Medulla oblongata (tissue), 1 donor: Measurements from ENCODE around the gene AKAP9.
"Not testable (repeated sequence)": the region's sequence is repeated elsewhere in the genome, so short reads cannot be mapped to it uniquely, and the experiment has no call there.

Experiments
- DNase-seq: peaks from one replicate; pipeline ENCODE4 v3.0.0-alpha.2; 2015; ENCODE audit errors: extremely low spot score

AKAP9 gene

GRCh38 chr7:91945476-91945875, 4.8 kb downstream of the AKAP9 start:
- DNase-seq: no peak

- peak; percentile 42 for DNase-seq
Observed at GRCh38 chr7:91946549-91946948, 5.9 kb downstream of the AKAP9 start.

- no peak for DNase-seq
Observed at GRCh38 chr7:91947948-91948347, 7.3 kb downstream of the AKAP9 start.

- no peak for DNase-seq
Observed at GRCh38 chr7:91949221-91950009, 8.8 kb downstream of the AKAP9 start.

GRCh38 chr7:91953618-91954017, 13.0 kb downstream of the AKAP9 start:
- no peak for DNase-seq

GRCh38 chr7:91956464-91956863, 15.8 kb downstream of the AKAP9 start:
- DNase-seq: not testable (repeated sequence)

GRCh38 chr7:91957232-91957631, 16.6 kb downstream of the AKAP9 start:
- no peak for DNase-seq

GRCh38 chr7:91957823-91958222, 17.2 kb downstream of the AKAP9 start:
- DNase-seq: no peak

GRCh38 chr7:91959023-91959422, 18.4 kb downstream of the AKAP9 start:
- DNase-seq: no peak

- DNase-seq: no peak
Observed at GRCh38 chr7:91961816-91962215, 21.2 kb downstream of the AKAP9 start.

GRCh38 chr7:91962419-91962818, 21.8 kb downstream of the AKAP9 start:
- DNase-seq: no peak

GRCh38 chr7:91967513-91967912, 26.9 kb downstream of the AKAP9 start:
- not testable (repeated sequence) for DNase-seq

- DNase-seq: peak; percentile 9
Observed at GRCh38 chr7:91973639-91974038, 33.0 kb downstream of the AKAP9 start.

GRCh38 chr7:91974066-91974465, 33.4 kb downstream of the AKAP9 start:
- DNase-seq: no peak

GRCh38 chr7:91976743-91977142, 36.1 kb downstream of the AKAP9 start:
- DNase-seq: no peak

GRCh38 chr7:91979590-91979989, 38.9 kb downstream of the AKAP9 start:
- DNase-seq: no peak

- not testable (repeated sequence) for DNase-seq
Observed at GRCh38 chr7:91982352-91982751, 41.7 kb downstream of the AKAP9 start.

GRCh38 chr7:91988213-91988612, 47.6 kb downstream of the AKAP9 start:
- DNase-seq: no peak

GRCh38 chr7:91993976-91994375, 53.3 kb downstream of the AKAP9 start:
- DNase-seq: no peak

GRCh38 chr7:91995391-91996105, 54.9 kb downstream of the AKAP9 start:
- no peak for DNase-seq

- no peak for DNase-seq
Observed at GRCh38 chr7:91999631-92000565, 59.2 kb downstream of the AKAP9 start.

- DNase-seq: no peak
Observed at GRCh38 chr7:92002720-92003119, 62.1 kb downstream of the AKAP9 start.
